Measurements from ENCODE around the gene UBE2J2.

The UBE2J2 gene

GRCh38 chr1:1223891-1224290, 49.8 kb downstream of the UBE2J2 start:
- no peak for DNase-seq

DNA sequence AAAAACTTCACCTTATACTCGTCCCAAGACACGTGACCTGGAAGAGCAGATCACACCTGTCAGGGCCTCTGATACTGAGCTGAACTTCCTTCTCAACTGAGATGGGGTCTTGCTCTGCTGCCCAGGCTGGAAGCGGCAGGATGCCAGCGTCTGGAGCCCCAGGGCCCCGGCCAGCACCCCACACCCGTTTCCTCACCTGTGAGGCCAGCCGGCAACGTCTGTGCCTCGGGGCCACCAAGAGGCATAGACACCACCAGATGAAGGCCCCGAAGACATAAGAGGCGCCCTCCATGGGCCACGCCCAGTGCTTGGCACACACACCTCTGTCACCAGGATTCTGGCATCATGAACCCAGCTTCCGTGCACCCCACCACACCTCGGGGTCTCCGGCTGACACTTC, 50.3 kb downstream of the UBE2J2 start:
- no peak for DNase-seq

DNA sequence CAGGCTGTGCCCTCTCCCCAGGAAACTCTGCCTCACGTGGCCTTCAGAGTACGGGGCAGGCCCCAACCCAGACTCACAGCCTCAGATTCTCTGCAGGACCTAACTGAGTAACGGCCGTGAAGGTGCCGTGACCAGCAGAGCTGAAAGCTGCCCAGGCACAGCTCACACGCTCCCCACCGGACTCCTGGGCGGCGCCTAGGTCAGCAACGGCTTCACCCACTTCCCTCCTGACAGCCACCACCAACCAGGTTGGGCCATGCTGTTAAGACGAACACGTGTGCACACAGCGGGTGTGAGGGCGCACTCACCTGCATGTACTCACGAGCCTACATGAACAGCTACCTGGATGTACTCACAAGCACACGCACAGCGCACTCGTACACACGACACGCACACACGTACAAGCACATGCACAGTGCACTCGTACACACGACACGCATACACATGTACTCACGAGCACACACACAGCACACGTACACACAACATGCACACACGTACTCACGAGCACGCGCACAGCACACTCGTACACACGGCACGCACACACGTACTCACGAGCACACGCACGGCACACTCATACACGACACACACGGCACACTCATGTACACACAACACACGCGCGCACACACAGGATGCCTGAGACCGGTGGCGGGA, 51.0 kb downstream of the UBE2J2 start:
- DNase-seq: no peak

GRCh38 chr1:1221887-1222574, 51.6 kb downstream of the UBE2J2 start:
- no peak for DNase-seq

DNA sequence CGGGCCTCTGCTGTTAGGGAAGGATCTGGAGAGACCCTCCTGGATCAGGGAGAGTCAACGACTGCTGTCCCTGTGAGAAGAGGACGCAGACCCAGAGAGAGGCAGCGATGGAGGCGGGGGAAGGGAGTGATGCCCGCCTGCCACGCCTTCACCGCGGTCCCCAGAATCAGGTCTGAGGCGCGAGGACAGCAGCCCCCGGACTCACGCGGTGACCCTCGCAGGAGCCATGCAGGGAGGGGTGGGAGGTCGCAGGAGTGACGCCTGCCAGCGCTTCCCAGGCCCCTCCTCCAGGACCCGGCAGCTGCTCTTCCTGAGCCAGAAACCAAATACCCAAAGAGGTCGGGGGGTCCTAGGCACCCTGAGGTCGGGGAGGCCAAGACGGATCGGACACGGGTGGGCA, 53.5 kb downstream of the UBE2J2 start:
- no peak for DNase-seq

GRCh38 chr1:1219341-1219740, 54.3 kb downstream of the UBE2J2 start:
- no peak for DNase-seq

- no peak for DNase-seq
Observed at GRCh38 chr1:1218524-1219200, 55.0 kb downstream of the UBE2J2 start.

DNA sequence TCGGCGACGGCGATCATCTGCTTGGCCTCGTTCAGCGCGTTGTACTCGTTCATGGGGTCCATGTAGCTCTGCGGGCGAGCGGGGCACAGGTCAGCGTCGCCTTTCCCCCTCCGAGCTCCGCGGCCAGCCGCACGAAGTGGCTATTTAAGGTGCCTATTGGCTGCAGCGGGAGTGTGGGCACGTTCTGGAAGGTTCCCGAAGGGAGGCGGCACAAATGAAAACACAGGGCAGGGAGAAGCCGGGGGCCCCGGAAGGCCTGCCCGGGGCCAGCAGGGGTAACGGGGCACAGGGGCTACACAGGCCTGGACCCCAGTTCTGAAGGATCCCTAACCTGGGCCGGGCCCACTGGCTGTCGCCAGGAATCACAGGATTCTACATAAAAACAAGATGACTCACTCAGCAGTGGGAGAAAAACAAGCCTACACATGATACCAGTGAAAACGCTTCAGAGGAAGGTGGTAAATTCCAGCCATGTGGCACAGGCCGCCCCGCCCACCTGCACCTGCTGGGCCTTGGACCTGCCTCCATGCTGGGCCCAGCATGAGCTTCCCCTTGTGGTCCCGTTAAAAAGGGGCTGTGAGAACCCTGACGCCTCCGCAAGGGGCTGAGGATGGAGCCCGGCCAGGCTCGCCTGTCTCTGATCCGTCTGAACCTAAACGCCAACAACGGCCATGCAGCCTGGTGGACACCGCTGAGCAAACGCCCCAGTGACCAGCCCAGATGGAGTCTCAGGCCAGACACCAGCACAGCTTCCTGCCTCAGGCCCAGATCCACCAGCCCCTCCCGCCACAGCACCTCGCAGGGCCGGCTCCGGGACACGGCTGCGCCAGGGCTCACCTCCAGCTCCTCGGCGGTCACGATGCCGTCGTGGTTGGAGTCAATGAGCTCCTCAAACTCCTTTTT, 55.8 kb downstream of the UBE2J2 start:
- no peak for DNase-seq

DNA sequence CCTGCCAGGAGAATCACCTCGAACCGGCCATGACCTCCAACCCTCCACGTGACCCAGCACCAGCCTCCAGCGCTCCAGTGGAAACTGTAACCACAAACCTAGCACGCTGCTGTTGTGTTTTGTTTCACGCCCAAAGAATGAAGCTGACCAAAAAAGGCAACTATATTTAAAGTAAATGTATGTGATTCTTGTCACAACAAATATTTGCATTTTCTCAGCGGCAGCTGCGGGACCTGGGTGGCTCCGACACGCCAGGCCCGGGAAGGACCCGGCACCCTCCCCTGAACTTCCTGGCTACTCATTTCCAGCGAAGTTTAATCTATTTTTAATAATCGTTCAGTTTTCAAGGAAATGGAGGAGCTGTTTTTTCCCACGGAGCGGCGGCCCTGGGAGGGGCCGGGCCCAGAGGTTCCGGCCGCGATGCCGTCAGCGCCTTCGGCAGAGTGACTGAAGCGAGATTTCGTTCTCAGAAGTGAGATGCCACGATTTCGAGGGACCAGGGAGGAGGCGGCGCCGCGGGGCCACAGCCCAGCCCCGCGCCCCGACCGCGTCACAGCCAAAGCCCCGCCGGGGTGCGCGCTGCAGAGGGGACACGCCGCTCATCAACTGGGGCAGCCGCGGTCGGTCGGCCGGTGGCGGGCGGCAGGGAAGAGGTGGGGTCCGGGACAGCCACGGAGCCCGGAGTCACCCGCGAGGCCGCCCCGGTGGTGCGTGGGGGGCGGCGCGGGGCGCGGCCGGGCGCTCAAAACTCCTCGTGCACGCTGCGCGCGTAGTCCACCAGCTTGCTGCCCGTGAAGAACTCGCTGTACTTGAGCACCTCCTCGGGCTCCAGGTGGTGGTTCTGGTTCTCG, 56.7 kb downstream of the UBE2J2 start:
- DNase-seq: no peak

- DNase-seq: no peak
Observed at GRCh38 chr1:1215881-1216605, 57.6 kb downstream of the UBE2J2 start.

DNA sequence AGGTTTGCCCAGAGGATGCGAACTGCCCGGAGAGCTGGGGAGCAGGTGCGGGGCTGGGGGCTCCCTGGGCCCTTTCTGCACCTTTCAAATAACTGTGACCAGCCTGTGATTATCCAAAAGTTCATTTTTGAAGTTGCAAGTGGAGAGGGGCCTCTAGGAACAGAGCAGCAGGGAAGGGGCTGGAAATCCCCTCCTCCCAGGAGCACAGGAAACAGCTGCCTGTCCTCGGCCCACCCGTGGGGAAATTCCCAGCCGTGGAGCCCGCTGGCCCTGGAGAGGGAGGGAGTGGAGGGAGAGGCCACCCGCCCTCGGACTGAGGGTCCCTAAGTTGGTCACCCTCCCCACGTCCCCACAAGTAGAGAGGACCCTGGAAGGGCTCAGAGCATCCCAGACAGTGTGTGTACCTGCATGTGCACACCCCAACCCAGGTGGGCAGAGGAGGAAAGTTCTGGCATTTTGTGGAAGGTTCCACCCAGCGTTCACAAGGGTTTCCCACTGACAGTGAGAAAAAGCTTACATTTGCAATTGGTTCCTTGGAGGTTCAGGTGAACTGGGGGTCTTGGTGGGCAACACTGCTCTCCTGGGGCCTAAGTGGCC, 58.5 kb downstream of the UBE2J2 start:
- no peak for DNase-seq

DNA sequence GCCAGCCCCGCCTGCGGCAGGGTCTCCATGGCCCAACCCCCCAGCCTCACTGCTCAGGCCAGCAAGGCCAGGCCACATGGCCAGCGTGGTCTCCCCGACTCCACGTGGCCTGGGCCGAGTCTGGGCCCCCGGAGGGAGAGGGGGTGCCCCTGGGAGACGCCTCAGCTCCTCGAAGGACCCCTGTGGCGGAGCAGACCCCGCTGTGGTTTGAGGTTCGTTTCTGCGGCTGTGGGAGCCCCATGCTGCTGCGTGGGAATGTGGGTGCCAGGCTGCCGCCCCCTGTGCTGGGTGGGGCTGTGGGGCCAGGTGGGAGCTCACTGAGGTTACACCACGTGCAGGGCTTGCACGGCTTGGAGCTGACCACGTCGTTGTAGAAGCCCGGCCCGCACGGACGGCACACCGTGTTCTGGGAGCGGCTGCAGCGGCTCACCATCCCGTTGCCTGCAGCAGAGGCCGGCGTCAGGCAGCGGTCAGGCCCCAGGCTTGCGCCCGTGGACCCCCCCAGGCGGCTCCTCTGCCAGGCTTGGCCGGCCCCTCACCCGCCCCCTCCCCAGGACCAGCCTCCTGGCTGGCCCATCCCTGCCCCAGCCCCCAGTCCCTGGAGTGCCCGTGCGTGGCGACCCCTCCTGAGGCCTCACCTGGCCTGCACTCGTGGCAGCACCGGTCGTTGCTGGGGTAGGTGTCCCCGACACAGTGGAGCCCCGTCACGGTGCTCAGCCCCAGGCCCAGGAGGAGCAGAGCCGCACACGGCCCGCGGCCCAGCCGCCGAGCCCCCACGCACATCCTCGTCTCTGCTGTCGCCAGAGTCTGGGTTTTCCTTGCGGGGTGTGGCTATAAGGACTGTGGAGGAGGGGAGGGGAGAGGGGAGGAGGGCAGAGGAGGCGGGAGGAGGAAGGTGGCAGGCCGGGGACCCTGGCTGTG, 60.0 kb downstream of the UBE2J2 start, which contains the start of gene TNFRSF4:
TSS of gene TNFRSF4 (minus strand) at position 809 of the 921 bp plus-strand sequence. CDS start at position 783, 26 bp downstream.
- DNase-seq: no peak

GRCh38 chr1:1212780-1213344, 60.8 kb downstream of the UBE2J2 start:
- no peak for DNase-seq

DNA sequence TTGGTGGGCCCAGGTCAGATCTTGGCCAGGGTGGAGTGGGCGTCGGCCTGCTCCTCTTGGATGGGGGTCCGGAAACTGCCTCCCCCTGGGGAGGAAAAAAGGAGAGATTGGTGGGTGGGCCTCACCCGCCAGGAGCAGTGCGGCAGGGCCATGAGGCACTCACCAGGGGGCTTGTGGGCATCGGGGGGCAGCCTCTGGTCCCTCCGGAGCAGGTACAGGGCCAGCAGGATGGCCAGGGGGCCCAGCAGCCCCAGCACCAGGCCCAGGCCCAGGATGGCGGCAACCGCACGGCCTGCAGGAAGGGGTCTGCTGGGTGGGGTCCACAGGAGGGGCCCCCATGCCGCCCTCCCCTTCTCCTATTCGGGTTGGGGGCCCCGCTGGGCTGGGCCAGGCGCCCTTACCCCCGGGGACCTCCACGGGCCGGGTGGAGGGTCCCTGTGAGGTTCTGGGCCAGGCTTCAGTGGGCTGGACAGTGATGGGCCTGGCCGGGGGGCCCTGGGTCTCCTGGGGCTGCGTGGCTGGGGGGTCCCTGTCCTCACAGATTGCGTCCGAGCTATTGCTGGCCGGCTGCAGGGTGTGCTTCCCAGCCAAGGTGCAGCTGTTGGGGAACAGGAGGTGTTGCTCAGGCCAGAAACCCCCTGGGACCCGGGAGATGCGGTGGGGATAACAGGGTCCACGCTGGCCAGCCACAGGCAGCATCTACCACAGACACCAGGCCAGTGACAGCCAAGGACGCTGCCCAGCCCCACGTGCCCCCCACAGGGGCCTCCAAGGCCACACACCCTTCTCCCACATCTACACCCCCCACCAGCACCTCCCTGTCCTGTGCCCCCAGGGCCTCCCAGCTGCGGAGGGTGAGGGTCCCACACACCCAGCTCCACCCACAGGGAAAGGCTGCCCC, 61.9 kb downstream of the UBE2J2 start:
- no peak for DNase-seq

- DNase-seq: no peak
Observed at GRCh38 chr1:1210726-1211540, 62.7 kb downstream of the UBE2J2 start.

GRCh38 chr1:1208713-1209433, 64.8 kb downstream of the UBE2J2 start:
- no peak for DNase-seq

DNA sequence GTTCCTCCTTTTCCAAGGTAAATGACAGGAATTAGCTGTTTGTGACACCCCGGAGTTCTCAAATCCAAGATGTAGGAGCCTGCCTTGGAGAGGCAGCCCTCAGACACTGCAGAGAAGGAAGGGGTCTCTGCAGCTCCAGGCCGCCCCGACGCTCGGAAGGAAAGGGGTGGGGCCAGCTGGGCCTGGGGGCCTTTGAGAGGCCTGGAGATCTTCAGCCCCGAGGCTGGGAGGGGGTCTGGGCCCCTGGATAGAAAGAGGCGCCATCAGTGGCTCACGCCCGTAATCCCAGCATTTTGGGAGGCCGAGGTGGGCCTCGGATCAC, 66.1 kb downstream of the UBE2J2 start:
- no peak for DNase-seq

Data from NCI-H1105 (cell line).